ENCODE data around the gene CBFA2T2.

GRCh38 chr20:33501000-33501399, 11.1 kb downstream of the CBFA2T2 start:
- TF ChIP-seq POLR2AphosphoS5 (IDR thresholded peaks at IDR 0.05; ENCODE audit: low read depth, low read length) (no peak), REST (IDR thresholded peaks at IDR 0.05; ENCODE audit: insufficient read depth in 1 of 2, low read depth in 2 of 2, low read length in 2 of 2) (no peak), TAF1 (IDR thresholded peaks at IDR 0.05; ENCODE audit: borderline replicate concordance, insufficient read depth, low read length) (no peak), SIN3A (IDR thresholded peaks at IDR 0.05; ENCODE audit: borderline replicate concordance, insufficient read depth, low read length) (no peak)

All from PFSK-1 (cell line).